ELF-1 (cell line): ENCODE measurements around the gene MMP17.

Experiments used
- DNase-seq: peaks from one replicate; pipeline ENCODE4 v3.0.0-alpha.2; 2016; ENCODE audit warnings: low read depth, low spot score

The MMP17 gene

GRCh38 chr12:131829791-131830334, 1.7 kb downstream of the MMP17 start:
- peak; percentile 42 for DNase-seq

DNA sequence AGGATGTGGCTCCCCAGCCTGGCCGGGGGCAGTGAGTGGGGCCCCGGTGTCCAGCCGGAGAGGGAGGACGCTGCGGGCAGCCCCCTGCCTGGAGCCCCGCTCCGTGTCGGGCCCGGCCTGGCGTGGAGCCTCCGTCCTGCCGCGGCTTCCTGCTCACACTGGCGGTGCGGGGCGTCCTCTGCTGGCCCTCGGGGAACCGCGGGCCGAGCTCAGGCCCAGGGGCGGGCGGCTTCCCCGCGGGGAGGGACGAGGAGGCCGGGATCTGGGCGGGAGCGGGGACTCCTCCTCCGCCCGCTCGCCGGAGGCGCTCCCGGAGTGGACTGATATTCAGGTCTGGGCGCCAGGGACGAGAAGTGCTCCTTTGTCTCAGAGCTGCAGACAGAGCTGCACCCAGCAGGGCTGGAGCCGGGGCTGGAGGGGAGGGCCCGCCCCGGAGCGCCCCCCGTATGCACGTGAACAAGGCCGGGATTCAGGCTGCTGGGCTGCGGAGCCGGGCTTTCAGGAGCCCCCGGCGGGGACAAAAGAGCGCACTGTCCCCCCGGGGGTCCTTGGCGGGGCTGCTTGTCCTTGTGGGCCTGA, 2.2 kb downstream of the MMP17 start:
- peak; percentile 91 for DNase-seq

DNA sequence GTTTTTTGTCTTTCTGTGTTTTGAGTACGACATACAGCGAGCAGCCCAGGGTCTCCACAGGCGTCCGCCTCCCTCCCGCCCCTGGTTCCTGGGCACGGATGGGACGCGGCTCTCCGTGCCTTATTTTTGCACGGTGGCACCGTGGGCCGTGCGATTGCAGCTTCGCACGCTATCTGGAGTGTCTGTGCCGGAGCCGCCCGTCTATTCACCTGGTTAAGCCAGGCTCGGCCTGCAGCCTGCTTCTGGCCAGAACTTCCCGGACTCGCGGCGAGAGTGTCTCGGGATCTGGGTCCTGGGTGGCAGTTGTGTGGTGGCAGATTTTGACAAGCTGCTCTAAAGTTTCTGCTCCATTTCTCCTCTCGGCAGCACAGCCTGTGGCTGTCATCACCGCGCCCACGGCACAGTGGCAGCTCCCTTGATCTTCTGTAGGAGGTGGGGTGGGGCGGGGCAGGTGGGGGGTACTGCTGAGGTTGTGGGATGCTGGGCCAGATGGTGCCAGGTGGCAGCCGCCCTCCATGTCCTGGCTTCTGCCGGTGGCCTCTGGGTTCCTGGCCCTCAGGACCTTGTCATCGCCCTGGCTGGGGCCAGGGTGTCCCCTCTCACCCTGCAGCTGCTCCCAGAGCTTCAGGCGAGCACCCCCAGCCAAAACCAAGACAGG, 2.9 kb downstream of the MMP17 start:
- no peak for DNase-seq

GRCh38 chr12:131831635-131832041, 3.4 kb downstream of the MMP17 start:
- no peak for DNase-seq

DNA sequence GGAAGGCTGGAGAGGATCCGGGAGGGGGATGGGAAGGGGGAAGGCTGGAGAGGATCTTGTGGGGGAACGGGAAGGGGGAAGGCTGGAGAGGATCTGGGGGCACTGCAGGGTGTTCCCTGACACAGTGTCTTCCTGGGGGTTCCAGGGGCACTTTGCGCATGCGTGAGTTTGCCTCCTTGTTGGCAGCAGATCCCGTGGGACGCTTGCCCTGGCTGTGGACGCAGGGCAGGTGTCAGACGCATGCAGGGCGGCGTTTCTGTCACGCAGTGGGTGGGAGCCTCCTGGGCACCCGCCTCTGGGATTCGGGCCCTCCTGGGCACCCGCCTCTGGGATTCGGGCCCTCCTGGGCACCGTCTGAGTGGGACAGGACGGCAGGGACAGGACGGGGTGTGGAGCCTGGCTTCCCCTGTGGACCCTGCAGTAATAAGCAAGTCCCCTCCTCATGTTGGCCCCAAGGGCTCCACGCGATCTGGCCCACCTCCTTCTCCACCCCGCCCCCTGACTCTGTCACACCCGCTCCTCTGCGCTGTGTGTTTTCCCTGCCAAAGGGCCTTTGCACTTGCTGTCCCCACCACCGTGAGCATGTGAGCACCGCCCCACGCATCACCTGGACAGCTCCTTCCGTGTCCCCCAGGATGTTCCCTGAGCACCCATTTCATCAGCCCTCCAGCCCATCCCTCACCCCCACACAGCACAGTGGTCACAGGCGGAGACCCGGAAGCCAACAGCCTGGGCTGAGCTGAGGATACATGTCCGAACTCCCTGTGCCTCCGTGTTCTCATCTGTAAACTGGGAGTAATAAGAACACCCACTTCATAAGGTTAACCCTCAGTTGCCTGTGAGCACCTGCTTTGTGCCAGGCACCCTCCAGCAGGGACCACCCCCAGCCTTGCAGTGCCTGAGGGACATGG, 4.4 kb downstream of the MMP17 start:
- DNase-seq, result no peak

GRCh38 chr12:131833288-131833895, 5.2 kb downstream of the MMP17 start:
- no peak for DNase-seq

- DNase-seq, result no peak
Measured at GRCh38 chr12:131833896-131834641, 5.9 kb downstream of the MMP17 start.

DNA sequence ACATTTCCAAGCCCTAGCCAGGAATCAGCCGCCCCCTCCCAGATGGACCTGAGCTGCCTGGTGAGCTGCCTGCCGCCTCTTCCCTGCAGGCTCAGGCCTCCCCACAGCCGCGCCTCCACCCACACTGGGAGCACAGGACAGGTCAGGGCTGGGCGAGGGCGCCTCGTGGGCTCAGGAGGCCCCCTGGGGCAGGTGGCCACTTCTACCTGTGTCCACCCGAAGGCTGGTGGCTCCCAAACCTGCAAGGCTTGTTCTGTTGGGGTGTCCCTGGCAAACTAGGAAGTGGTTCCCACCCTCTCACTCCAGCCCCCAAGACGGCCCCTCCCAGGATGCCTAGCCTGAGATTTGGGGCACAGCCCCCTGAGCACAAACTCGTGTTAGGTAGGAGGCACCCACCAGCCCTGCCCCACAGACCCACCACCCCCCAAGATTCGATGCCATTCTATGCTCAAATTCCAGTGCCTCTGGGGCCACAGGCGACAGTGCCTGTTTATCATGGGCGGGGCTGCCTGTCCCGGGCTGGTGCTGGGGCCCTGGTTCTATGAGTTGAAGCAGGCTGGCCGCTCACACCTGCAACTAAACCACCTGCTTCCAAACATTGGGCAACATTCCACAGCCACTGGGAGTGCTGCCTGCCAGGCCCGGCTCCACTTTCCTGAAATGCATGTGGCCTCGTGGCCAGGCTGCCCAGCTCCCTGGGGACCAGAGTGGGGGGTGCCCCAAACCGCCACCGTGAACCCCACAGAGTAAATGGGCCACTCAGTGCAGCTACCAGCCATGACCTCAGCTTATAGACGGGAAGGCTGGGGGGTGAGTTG, 6.8 kb downstream of the MMP17 start:
- no peak for DNase-seq

DNA sequence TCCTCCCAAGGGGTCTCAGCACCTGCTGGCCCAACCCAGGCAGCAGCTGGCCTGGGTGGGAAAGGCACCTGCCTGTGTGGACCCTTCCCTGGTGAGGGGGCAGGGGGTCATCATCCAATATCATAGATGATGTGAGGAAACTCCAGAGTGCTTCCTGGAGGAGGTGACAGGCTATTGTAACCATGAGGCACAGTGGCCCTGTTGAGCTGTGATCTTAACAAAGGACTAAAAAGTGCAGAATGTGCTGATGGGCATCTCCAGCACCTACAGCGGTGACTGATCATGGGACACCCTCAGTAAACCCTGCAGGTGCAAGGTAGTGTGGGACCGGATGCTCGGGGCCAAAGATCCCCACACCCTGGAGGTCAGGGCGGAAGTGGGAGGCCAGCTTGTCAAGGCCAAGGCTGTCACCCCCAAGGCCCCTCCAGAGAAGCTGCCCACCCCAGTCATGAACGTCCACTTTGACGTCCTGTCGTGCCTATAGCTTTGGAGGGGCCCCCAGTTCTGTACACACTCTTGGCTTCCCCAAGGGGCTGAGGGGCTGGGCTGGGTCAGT, 7.5 kb downstream of the MMP17 start:
- no peak for DNase-seq

- no peak for DNase-seq
Measured at GRCh38 chr12:131836193-131836592, 8.0 kb downstream of the MMP17 start.

DNA sequence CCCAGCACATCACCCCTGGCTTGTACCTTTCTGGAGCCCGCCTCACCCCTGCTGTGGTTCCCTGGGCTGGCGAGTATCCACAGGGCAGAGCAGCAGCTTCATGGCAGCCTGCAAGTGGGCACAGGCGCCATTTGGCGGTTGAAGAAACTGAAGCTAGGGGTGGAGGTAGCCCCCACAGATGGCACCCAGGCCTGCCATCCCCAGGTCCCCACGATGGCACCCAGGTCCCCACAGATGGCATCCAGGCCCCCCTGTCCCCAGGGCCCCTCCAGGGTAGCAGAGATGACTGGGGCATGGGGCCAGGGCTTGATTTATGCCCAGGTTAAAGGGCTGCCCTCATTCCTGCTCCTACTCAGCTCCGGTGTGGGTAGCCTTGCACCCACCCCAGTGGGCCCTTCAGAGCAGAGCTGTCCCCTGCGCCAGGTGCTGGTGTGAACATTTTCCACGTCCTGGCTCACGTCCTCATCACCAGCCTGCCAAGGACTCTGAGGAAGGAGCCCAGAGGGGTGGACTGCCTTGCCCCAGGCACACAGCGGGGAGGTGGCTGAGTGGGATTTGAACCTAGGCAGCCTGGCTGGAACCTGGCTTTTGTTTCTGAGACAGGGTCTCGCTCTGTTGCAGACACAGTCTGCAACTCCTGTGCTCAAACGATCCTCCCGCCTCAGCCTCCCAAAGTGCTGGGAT, 8.7 kb downstream of the MMP17 start:
- no peak for DNase-seq

GRCh38 chr12:131840643-131841416, 12.6 kb downstream of the MMP17 start:
- DNase-seq, result no peak

DNA sequence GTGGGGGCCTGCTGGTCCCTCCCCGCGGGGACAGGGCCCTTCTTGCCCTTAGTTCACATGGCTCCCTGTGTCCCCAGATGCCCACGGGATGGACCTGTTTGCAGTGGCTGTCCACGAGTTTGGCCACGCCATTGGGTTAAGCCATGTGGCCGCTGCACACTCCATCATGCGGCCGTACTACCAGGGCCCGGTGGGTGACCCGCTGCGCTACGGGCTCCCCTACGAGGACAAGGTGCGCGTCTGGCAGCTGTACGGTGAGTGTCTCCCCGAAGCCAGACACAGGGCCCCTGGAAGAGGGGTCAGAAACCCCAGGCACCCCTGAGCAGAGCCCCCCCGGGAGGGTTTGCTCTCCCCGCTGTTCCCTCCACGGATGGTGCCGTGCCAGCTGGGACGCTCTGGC, 13.4 kb downstream of the MMP17 start:
- DNase-seq, result no peak

DNA sequence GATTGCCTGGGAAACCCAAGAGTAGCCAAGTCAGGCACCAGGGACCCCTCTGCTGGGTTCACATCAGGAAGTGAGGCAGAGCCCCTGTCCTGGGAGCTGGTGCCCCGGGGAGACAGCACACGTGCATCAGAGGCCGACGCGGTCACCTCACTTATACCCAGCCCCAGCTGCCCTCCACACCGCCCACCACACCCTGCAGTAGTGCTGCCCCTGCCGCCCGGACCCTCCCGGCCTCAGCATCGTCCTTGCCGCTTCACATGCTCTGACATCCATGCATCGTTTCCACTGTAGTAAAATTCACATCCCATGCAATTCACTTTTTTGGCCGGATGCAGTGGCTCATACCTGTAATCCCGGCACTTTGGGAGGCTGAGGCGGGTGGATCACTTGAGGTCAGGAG, 14.0 kb downstream of the MMP17 start:
- no peak for DNase-seq

GRCh38 chr12:131843527-131843926, 15.3 kb downstream of the MMP17 start:
- no peak for DNase-seq

DNA sequence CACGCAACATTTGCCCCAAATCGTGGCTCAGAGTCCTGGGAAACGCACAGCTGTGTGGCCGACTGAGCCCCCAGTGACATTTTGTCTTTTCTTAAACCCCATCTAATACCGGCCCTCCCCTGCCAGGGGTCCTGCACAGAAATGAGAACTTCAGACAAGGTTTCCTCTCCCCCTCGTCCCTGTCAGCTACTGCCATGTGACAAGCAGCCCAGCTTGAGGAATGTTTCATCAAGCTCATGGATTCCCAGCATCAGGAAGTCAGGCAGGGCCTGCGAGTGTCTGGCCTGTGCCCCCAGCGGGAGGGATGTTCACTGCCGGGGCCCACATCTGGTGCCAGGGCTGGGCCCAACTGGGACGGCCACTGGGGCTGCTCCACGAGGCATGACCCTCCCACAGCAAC, 15.9 kb downstream of the MMP17 start:
- no peak for DNase-seq

DNA sequence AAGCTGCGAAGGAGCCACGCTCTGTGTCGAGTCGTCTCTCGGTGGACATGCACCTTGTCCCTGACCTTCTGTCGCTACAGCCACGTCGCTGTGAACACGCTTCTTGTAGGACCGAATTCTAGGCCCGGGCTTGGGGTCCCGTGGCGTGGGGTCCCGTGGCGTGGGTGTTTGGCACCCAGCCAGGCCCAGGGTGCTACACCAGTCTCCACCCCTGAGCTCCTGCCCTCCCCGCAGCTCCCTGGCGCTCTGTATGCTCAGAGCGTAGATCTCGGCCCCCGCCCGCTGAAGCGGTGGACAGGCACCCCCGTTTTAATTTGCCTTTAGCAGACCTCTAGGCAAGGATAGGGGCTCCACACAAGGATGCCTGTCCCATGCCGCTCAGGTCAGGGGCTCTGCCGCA, 16.5 kb downstream of the MMP17 start:
- no peak for DNase-seq

- DNase-seq, result no peak
Measured at GRCh38 chr12:131845121-131845520, 16.9 kb downstream of the MMP17 start.

GRCh38 chr12:131847456-131847855, 19.3 kb downstream of the MMP17 start:
- no peak for DNase-seq
